GM08714 (cell line): ENCODE results near the gene KCNT1.

ENCODE experiments used
- H3K4me3 ChIP-seq: fragments of 200-500 bp; sonication (Bioruptor generic); 2 replicates; pipeline ENCODE4 v1.5.1; 2014; ENCODE audit warnings: mild to moderate bottlenecking, low read length, inconsistent platforms
- ZNF274 ChIP-seq: IDR thresholded peaks from 2 replicates; pipeline ENCODE4 v1.6.1; 2012; ENCODE audit warnings: mild to moderate bottlenecking, low read depth, low read length

KCNT1 gene

GRCh38 chr9:135701959-135702721, at the start of gene KCNT1:
Gene KCNT1, plus strand, starts transcription at chr9:135702185. Its CDS starts 74 bp downstream, at chr9:135702259.
- no peak within 1 kb of the TSS for H3K4me3 ChIP-seq
- no peak for TF ChIP-seq ZNF274

GRCh38 chr9:135655317-135655716, 46.7 kb upstream of the KCNT1 start:
- TF ChIP-seq ZNF274 = no peak
- H3K4me3 ChIP-seq = no peak overlapping the region

- H3K4me3 ChIP-seq = no peak overlapping the region
- no peak for TF ChIP-seq ZNF274
Observed at GRCh38 chr9:135657416-135657815, 44.6 kb upstream of the KCNT1 start.

- no peak overlapping the region for H3K4me3 ChIP-seq
- no peak for TF ChIP-seq ZNF274
Observed at GRCh38 chr9:135659252-135659651, 42.7 kb upstream of the KCNT1 start.

- no peak for TF ChIP-seq ZNF274
- H3K4me3 ChIP-seq = no peak overlapping the region
Observed at GRCh38 chr9:135660407-135660806, 41.6 kb upstream of the KCNT1 start.

- no peak overlapping the region for H3K4me3 ChIP-seq
- no peak for TF ChIP-seq ZNF274
Observed at GRCh38 chr9:135661816-135662560, 40.0 kb upstream of the KCNT1 start.

- H3K4me3 ChIP-seq = no peak within 1 kb of the TSS
- TF ChIP-seq ZNF274 = no peak
Observed at GRCh38 chr9:135662758-135663450, 39.1 kb upstream of the KCNT1 start, which contains the start of gene LCN9. Gene LCN9, plus strand, starts transcription at chr9:135663309. Its CDS starts 13 bp downstream, at chr9:135663322.

- no peak overlapping the region for H3K4me3 ChIP-seq
Observed at GRCh38 chr9:135663451-135663770, 38.6 kb upstream of the KCNT1 start.

GRCh38 chr9:135663857-135664256, 38.1 kb upstream of the KCNT1 start:
- no peak for TF ChIP-seq ZNF274
- no peak overlapping the region for H3K4me3 ChIP-seq

More at GRCh38 chr9:135663451-135663770, 38.6 kb upstream of the KCNT1 start:
- no peak for TF ChIP-seq ZNF274

- TF ChIP-seq ZNF274 = no peak
- H3K4me3 ChIP-seq = no peak overlapping the region
Observed at GRCh38 chr9:135664266-135664665, 37.7 kb upstream of the KCNT1 start.

- no peak for TF ChIP-seq ZNF274
- H3K4me3 ChIP-seq = no peak overlapping the region
Observed at GRCh38 chr9:135664801-135665794, 36.9 kb upstream of the KCNT1 start.

GRCh38 chr9:135665795-135666189, 36.2 kb upstream of the KCNT1 start:
- H3K4me3 ChIP-seq = no peak overlapping the region
- TF ChIP-seq ZNF274 = no peak
